Trophoblast cell (in vitro differentiated cells and primary cell): ENCODE measurements around the gene SPIB.

Source experiments
- DNase-seq, 2 donors: peaks; one replicate each; pipeline ENCODE4 v3.0.0-alpha.2; 2016
- H2AFZ ChIP-seq: 2 replicates; pipeline ENCODE4 v1.6.1; 2013; ENCODE audit warnings: low read length, moderate library complexity, mild to moderate bottlenecking; ENCODE audit not compliant: insufficient read depth, poor library complexity
- H2AK5ac ChIP-seq: 2 replicates; pipeline ENCODE4 v1.6.1; 2013; ENCODE audit warnings: mild to moderate bottlenecking, low read length
- H2BK120ac ChIP-seq: 2 replicates; pipeline ENCODE4 v1.6.1; 2013; ENCODE audit warnings: low read length, mild to moderate bottlenecking, moderate library complexity; ENCODE audit not compliant: insufficient read depth, poor library complexity
- H2BK12ac ChIP-seq: 2 replicates; pipeline ENCODE4 v1.6.1; 2013; ENCODE audit warnings: mild to moderate bottlenecking, low read length, moderate library complexity
- H2BK5ac ChIP-seq: 2 replicates; pipeline ENCODE4 v1.6.1; 2013; ENCODE audit warnings: low read length, low read depth, moderate library complexity, mild to moderate bottlenecking; ENCODE audit not compliant: poor library complexity
- H3K14ac ChIP-seq: 2 replicates; pipeline ENCODE4 v1.6.1; 2013; ENCODE audit warnings: mild to moderate bottlenecking, low read length
- H3K18ac ChIP-seq: 2 replicates; pipeline ENCODE4 v1.6.1; 2013; ENCODE audit warnings: mild to moderate bottlenecking, low read length
- H3K23ac ChIP-seq: 2 replicates; pipeline ENCODE4 v1.6.1; 2013; ENCODE audit warnings: low read length
- H3K27ac ChIP-seq: 2 replicates; pipeline ENCODE4 v1.5.1; 2013; ENCODE audit warnings: low read depth, mild to moderate bottlenecking, inconsistent platforms, low read length, moderate library complexity
- H3K27me3 ChIP-seq: 2 replicates; pipeline ENCODE4 v1.6.1; 2013; ENCODE audit warnings: inconsistent platforms, mild to moderate bottlenecking, low read length, moderate library complexity; ENCODE audit not compliant: insufficient read depth
- H3K36me3 ChIP-seq, 2 experiments: 1 replicate in 1 of 2; 2 replicates in 1 of 2; pipeline ENCODE4 v1.6.1; 2013; ENCODE audit warnings: low read length in 2 of 2, mild to moderate bottlenecking in 2 of 2, moderate library complexity in 1 of 2; ENCODE audit not compliant: insufficient read depth in 2 of 2, control insufficient read depth in 1 of 2
- H3K4ac ChIP-seq: 2 replicates; pipeline ENCODE4 v1.6.1; 2013; ENCODE audit warnings: low read depth, mild to moderate bottlenecking, low read length, moderate library complexity
- H3K4me1 ChIP-seq, 2 experiments: 1 replicate in 1 of 2; 2 replicates in 1 of 2; pipeline ENCODE4 v1.6.1; 2013; ENCODE audit warnings: low read length in 2 of 2, mild to moderate bottlenecking in 2 of 2, moderate library complexity in 1 of 2; ENCODE audit not compliant: insufficient read depth in 2 of 2, control insufficient read depth in 1 of 2
- H3K4me2 ChIP-seq: 2 replicates; pipeline ENCODE4 v1.6.1; 2013; ENCODE audit warnings: inconsistent platforms, mild to moderate bottlenecking, low read length, moderate library complexity
- H3K4me3 ChIP-seq: 2 replicates; pipeline ENCODE4 v1.5.1; 2013; ENCODE audit warnings: mild to moderate bottlenecking, low read depth, low read length, inconsistent platforms
- H3K79me1 ChIP-seq: one replicate; pipeline ENCODE4 v1.6.1; 2013; ENCODE audit warnings: low read length
- H3K79me2 ChIP-seq: 2 replicates; pipeline ENCODE4 v1.6.1; 2013; ENCODE audit warnings: low read length, mild to moderate bottlenecking; ENCODE audit not compliant: control insufficient read depth, insufficient read depth, poor library complexity
- H3K9ac ChIP-seq: 2 replicates; pipeline ENCODE4 v1.6.1; 2013; ENCODE audit warnings: mild to moderate bottlenecking, low read length
- H3K9me3 ChIP-seq: 2 replicates; pipeline ENCODE4 v1.6.1; 2013; ENCODE audit warnings: low read depth, mild to moderate bottlenecking, control low read depth, inconsistent platforms, low read length; ENCODE audit not compliant: insufficient read depth
- H4K12ac ChIP-seq: 2 replicates; pipeline ENCODE4 v1.6.1; 2013; ENCODE audit warnings: low read depth, mild to moderate bottlenecking, low read length, moderate library complexity
- H4K8ac ChIP-seq: 2 replicates; pipeline ENCODE4 v1.6.1; 2013; ENCODE audit warnings: low read depth, mild to moderate bottlenecking, low read length, moderate library complexity
- H4K91ac ChIP-seq: one replicate; pipeline ENCODE4 v1.6.1; 2013; ENCODE audit warnings: low read depth, mild to moderate bottlenecking, low read length, moderate library complexity
- WGBS: extraction: QIAGEN DNeasy Blood & Tissue Kit; methylation state at CpG from one replicate; pipeline ENCODE4 v1.1.7; 2013; ENCODE audit warnings: missing lambda C conversion rate; ENCODE audit not compliant: insufficient read length, insufficient coverage; ENCODE audit errors: extremely low coverage; 5-methylcytosine and 5-hydroxymethylcytosine counted together

SPIB gene

DNA sequence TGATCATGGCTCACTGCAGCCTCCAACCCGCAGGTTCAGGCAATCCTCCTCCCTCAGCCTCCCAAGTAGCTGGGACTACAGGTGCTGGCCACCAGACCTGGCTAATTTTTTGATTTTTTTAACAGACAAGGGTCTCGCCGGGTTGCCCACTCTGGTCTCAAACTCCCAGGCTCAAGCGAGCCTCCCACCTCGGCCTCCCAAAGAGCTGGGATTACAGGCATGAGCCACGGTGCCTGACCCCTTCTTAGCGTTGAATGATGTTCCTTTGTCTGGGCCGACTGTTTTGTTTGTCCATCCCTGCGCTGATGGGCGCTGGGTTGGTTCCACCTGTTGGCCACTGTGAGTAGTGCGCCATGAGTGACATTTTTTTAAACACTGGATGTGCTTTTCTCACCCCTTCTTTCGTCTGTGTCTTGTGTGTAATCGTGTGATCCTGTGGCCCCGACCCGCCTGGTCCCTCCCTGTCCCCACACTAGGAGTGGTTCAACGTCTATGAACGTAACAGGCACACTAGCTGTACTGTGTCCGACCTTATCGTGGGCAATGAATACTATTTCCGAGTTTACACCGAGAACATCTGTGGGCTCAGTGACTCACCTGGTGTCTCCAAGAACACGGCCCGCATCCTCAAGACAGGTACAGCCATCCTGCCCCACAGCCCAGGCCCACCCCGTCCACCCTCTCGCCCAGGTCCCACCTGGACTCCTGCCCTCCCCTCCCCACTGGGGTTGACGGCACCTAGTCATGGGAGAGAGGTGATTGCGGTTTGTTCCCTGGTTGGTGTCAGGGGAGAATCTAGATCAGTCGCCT lies 42.5 kb downstream of the SPIB start:
- Histone ChIP-seq H3K9ac (no peak overlapping the region), H3K79me1 (no peaks in the 10 kb centered on the region), H3K36me3 (no peaks in the 10 kb centered on the region), H3K4me1 (peaks cover 0 to 9% of the 10 kb centered on the region in 2 experiments), H3K4ac (no peak overlapping the region), H3K27ac (no peak overlapping the region), H3K18ac (no peak overlapping the region), H3K27me3 (no peaks in the 10 kb centered on the region), H3K4me2 (no peak overlapping the region), H3K23ac (no peak overlapping the region), H4K8ac (no peak overlapping the region), H2AFZ (no peak overlapping the region), H3K14ac (no peak overlapping the region), H4K91ac (no peak overlapping the region), H3K79me2 (no peaks in the 10 kb centered on the region), H3K4me3 (no peak overlapping the region), H2BK120ac (no peak overlapping the region), H2AK5ac (no peak overlapping the region), H2BK5ac (no peak overlapping the region), H4K12ac (no peak overlapping the region), H3K9me3 (peaks cover 2% of the 10 kb centered on the region), H2BK12ac (no peak overlapping the region)
- peak; percentile 55 to 81 for DNase-seq
- no CpG with 5 or more reads among the region's 28 CpGs for whole genome bisulfite sequencing

DNA sequence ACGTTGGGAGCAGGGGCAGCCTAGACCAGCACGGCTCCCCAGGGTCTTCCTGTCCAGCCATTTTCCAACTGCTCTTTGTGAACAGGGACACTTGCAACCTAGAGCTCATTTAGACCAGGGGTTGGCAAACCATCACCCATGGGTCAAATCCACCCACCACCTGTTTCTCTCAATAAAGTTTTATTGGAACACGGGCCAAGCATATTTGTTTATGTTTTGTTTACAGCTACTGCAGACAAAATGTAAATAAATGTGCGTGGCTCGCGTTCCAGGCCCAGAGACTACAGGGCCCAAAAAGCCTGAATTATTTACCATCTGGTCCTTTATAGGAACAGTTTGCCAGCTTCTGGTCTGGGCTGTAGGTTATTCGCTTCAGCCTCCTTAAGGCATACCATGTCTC lies 44.2 kb downstream of the SPIB start:
- Histone ChIP-seq H3K27me3 (no peaks in the 10 kb centered on the region), H3K23ac (no peak overlapping the region), H3K9ac (no peak overlapping the region), H3K79me2 (no peaks in the 10 kb centered on the region), H3K4ac (no peak overlapping the region), H2AK5ac (no peak overlapping the region), H3K4me1 (peaks cover 0 to 10% of the 10 kb centered on the region in 2 experiments), H2BK120ac (no peak overlapping the region), H3K36me3 (no peaks in the 10 kb centered on the region), H4K91ac (no peak overlapping the region), H2BK12ac (no peak overlapping the region), H4K12ac (no peak overlapping the region), H3K4me2 (no peak overlapping the region), H3K79me1 (no peaks in the 10 kb centered on the region), H2AFZ (no peak overlapping the region), H2BK5ac (no peak overlapping the region), H4K8ac (no peak overlapping the region), H3K4me3 (no peak overlapping the region), H3K14ac (no peak overlapping the region), H3K27ac (no peak overlapping the region), H3K18ac (no peak overlapping the region), H3K9me3 (peaks cover 3% of the 10 kb centered on the region)
- no CpG with 5 or more reads among the region's 7 CpGs for WGBS
- DNase-seq, result no peak

DNA sequence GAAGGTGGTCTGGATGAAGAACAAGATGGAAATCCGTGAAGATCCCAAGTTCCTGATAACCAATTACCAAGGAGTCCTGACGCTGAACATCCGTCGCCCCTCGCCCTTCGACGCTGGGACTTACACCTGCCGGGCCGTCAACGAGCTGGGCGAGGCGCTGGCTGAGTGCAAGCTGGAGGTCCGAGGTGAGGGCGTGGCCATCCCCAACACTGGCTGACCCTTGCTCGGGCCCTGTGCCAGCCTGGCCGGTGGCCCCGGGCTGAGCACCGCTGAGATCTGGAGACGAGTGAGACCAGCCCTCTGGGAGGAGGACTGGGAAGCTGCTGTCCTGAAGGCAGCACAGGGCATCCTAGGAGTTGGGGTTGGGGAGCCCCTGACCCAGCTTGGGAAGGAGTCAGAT lies 45.6 kb downstream of the SPIB start:
- Histone ChIP-seq H3K79me1 (no peaks in the 10 kb centered on the region), H4K12ac (no peak overlapping the region), H2BK5ac (no peak overlapping the region), H2AFZ (no peak overlapping the region), H3K9me3 (peaks cover 3% of the 10 kb centered on the region), H2AK5ac (no peak overlapping the region), H3K36me3 (no peaks in the 10 kb centered on the region), H4K91ac (no peak overlapping the region), H3K4me1 (peaks cover 0 to 10% of the 10 kb centered on the region in 2 experiments), H3K18ac (no peak overlapping the region), H3K27me3 (no peaks in the 10 kb centered on the region), H3K27ac (no peak overlapping the region), H3K23ac (no peak overlapping the region), H3K14ac (no peak overlapping the region), H3K79me2 (no peaks in the 10 kb centered on the region), H3K4ac (no peak overlapping the region), H3K4me2 (no peak overlapping the region), H3K9ac (no peak overlapping the region), H3K4me3 (no peak overlapping the region), H2BK12ac (no peak overlapping the region), H2BK120ac (no peak overlapping the region), H4K8ac (no peak overlapping the region)
- no peak for DNase-seq
- no CpG with 5 or more reads among the region's 19 CpGs for WGBS

DNA sequence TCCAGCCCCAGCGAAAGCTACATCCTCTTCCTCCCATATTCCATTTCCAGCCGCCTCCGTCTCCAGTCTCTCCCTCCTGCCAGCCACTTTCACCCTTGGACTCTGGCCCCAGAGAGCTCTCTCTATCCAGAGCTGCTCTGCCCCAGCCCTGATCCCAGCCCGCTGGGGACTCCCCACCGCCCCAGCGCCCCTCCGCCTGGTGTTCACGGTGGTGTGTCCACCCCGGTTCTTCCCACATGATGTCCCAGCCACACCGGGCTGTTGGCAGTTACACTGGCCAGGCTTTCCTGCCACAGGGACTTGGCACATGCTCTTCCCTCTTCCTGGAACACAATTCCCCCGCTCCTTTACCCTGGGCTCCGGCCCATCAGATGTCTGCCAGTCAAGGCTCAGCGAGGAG lies 46.3 kb downstream of the SPIB start:
- H4K12ac ChIP-seq, result no peak overlapping the region
- H3K23ac ChIP-seq, result no peak overlapping the region
- no peak overlapping the region for H2BK120ac ChIP-seq
- no peaks in the 10 kb centered on the region for H3K79me1 ChIP-seq
- no peak overlapping the region for H3K4me2 ChIP-seq
- no peak overlapping the region for H2AK5ac ChIP-seq
- H2BK12ac ChIP-seq, result no peak overlapping the region
- H3K27me3 ChIP-seq, result no peaks in the 10 kb centered on the region
- H2AFZ ChIP-seq, result no peak overlapping the region
- H4K91ac ChIP-seq, result no peak overlapping the region
- no peak overlapping the region for H4K8ac ChIP-seq
- no peak overlapping the region for H3K4ac ChIP-seq
- H3K4me3 ChIP-seq, result no peak overlapping the region
- no peak overlapping the region for H3K14ac ChIP-seq
- H2BK5ac ChIP-seq, result no peak overlapping the region
- no peaks in the 10 kb centered on the region for H3K79me2 ChIP-seq
- H3K36me3 ChIP-seq, result no peaks in the 10 kb centered on the region
- no peak overlapping the region for H3K9ac ChIP-seq
- no peak for DNase-seq
- peaks cover 0 to 9% of the 10 kb centered on the region in 2 experiments for H3K4me1 ChIP-seq
- no peak overlapping the region for H3K27ac ChIP-seq
- no CpG with 5 or more reads among the region's 13 CpGs for WGBS
- peaks cover 2% of the 10 kb centered on the region for H3K9me3 ChIP-seq
- H3K18ac ChIP-seq, result no peak overlapping the region
